HepG2 (cell line): Measurements from ENCODE around the gene SMARCD1. TPM values are rescaled to one million over a fixed set of nuclear protein-coding genes. Genes with fewer than 3 reads are reported as not detected.

Experiments
- KLF16 ChIP-seq, 2 experiments: sonication (generic) in 1 of 2; formaldehyde crosslinking in 1 of 2; IDR thresholded peaks; 2 replicates each; pipeline versions ENCODE4 v1.6.1 to v1.8.0; 2016 to 2023; ENCODE audit warnings: missing genetic modification reagents in 2 of 2, missing compliant biosample characterization in 1 of 2
- MZF1 ChIP-seq: sonication (generic); formaldehyde crosslinking; IDR thresholded peaks from 2 replicates; pipeline ENCODE4 v1.8.1; 2023; ENCODE audit warnings: mild to moderate bottlenecking, missing genetic modification reagents, borderline replicate concordance
- SMAD1 ChIP-seq: sonication (generic); formaldehyde crosslinking; IDR thresholded peaks from 2 replicates; pipeline ENCODE4 v1.4.0; 2020; ENCODE audit warnings: missing genetic modification reagents, low read depth, mild to moderate bottlenecking, borderline replicate concordance
- SNAPC2 ChIP-seq: sonication (generic); formaldehyde crosslinking; IDR thresholded peaks from 2 replicates; pipeline ENCODE4 v1.8.1; 2022; ENCODE audit warnings: mild to moderate bottlenecking, missing genetic modification reagents
- ZFP37 ChIP-seq: sonication (generic); formaldehyde crosslinking; IDR thresholded peaks from 2 replicates; pipeline ENCODE4 v1.4.0; 2020; ENCODE audit warnings: missing genetic modification reagents, borderline replicate concordance
- ZNF17 ChIP-seq: sonication (generic); formaldehyde crosslinking; IDR thresholded peaks from 2 replicates; pipeline ENCODE4 v1.5.0; 2020; ENCODE audit warnings: mild to moderate bottlenecking, missing genetic modification reagents
- ZNF251 ChIP-seq: sonication (generic); formaldehyde crosslinking; IDR thresholded peaks from 2 replicates; pipeline ENCODE4 v1.9.0; 2021; ENCODE audit warnings: mild to moderate bottlenecking, missing genetic modification reagents
- ZNF660 ChIP-seq: sonication (generic); formaldehyde crosslinking; IDR thresholded peaks from 2 replicates; pipeline ENCODE4 v1.5.1; 2020; ENCODE audit warnings: mild to moderate bottlenecking, low read depth, missing genetic modification reagents, borderline replicate concordance
- ZNF766 ChIP-seq: sonication (generic); formaldehyde crosslinking; IDR thresholded peaks from 2 replicates; pipeline ENCODE4 v1.5.0; 2020; ENCODE audit warnings: missing genetic modification reagents, borderline replicate concordance
- polyA plus RNA-seq, 8 experiments: library from polyadenylated mRNA; depleted of rRNA in 3 of 8; stranded (reverse) in 7 of 8; unstranded in 1 of 8; fragments of >200 nt; fragmentation: Illumina TruSeq in 4 of 8; extraction: Trizol in 4 of 8; gene quantifications; 2 replicates each; pipeline versions ENCODE4 v1.2.1 to v1.2.3, GENCODE V29; 2011 to 2016; ENCODE audit warnings: low read depth in 4 of 8, missing spikeins in 1 of 8, mixed read lengths in 1 of 8; ENCODE audit not compliant: insufficient read depth in 1 of 8
- total RNA-seq, 5 experiments: library from RNA; depleted of rRNA; stranded (reverse); fragments of >200 nt; fragmentation: Illumina TruSeq; extraction: Trizol; gene quantifications; 2 replicates each; pipeline ENCODE4 v1.2.3, GENCODE V29; 2016; ENCODE audit warnings: low read depth in 1 of 5
- TF ChIP-seq, protein P1 (sequence below): sonication (generic); formaldehyde crosslinking; conservative IDR thresholded peaks from 2 replicates; pipeline ENCODE4 v1.8.0; 2022; ENCODE audit warnings: mild to moderate bottlenecking, moderate library complexity, missing genetic modification reagents
- TF ChIP-seq, protein P2 (sequence below): sonication (generic); formaldehyde crosslinking; IDR thresholded peaks from 2 replicates; pipeline ENCODE4 v1.9.0; 2021; ENCODE audit warnings: missing genetic modification reagents, mild to moderate bottlenecking, borderline replicate concordance

SMARCD1 gene
- total and polyA plus RNA-seq, 2 of the 13 experiments (the other 11 are each of a cell fraction or from before 2014, with no cell fraction given), result 51.7 to 54.6 TPM

DNA sequence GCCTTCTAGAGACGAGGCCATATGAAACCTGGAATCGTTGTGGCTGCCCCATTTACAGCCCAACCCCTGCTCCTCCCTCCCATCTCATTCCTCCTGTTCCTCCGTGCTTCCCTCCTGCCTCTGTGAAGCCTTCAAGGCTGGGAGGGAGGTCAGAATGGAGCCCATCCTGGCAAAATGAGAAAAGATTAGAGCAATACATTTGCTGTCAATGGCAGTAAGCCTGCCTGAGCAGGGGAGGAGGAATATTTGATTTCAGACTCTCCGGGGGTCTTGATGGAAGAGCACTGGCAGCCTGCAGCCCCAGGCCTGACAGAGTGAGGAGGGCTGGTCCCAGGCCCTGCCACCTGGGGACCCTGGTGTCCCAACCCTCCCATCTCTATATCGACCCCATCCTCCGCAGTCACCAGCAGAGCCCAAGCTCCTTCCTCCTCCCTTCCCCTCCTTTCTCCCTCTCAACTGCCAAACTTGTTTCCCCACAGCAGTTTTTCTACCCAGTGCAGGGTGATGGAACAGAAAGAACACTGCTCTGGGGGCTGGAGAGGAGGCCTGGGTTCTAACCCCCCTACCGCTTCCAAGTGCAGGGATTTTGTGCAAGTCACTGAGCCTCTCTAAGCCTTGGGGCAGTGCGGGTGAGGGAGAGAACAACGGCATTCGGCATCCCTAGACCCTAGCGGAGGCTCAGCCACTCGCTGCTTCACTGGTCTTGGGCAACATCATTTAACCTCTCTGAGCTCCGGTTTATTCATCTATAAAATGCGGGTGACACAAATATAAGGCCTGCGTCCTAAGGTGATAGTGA lies 43.9 kb upstream of the SMARCD1 start (continued):
- TF ChIP-seq, protein P1, sequence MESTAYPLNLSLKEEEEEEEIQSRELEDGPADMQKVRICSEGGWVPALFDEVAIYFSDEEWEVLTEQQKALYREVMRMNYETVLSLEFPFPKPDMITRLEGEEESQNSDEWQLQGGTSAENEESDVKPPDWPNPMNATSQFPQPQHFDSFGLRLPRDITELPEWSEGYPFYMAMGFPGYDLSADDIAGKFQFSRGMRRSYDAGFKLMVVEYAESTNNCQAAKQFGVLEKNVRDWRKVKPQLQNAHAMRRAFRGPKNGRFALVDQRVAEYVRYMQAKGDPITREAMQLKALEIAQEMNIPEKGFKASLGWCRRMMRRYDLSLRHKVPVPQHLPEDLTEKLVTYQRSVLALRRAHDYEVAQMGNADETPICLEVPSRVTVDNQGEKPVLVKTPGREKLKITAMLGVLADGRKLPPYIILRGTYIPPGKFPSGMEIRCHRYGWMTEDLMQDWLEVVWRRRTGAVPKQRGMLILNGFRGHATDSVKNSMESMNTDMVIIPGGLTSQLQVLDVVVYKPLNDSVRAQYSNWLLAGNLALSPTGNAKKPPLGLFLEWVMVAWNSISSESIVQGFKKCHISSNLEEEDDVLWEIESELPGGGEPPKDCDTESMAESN (CRISPR knock-in tag), result no peak
- TF ChIP-seq MZF1 (CRISPR knock-in tag), result no peak
- no peak for TF ChIP-seq ZNF660 (CRISPR knock-in tag)
- TF ChIP-seq ZNF251 (CRISPR knock-in tag), result no peak
- no peak for TF ChIP-seq SMAD1 (CRISPR knock-in tag)
- no peak for TF ChIP-seq ZFP37 (CRISPR knock-in tag)
- TF ChIP-seq, protein P2, sequence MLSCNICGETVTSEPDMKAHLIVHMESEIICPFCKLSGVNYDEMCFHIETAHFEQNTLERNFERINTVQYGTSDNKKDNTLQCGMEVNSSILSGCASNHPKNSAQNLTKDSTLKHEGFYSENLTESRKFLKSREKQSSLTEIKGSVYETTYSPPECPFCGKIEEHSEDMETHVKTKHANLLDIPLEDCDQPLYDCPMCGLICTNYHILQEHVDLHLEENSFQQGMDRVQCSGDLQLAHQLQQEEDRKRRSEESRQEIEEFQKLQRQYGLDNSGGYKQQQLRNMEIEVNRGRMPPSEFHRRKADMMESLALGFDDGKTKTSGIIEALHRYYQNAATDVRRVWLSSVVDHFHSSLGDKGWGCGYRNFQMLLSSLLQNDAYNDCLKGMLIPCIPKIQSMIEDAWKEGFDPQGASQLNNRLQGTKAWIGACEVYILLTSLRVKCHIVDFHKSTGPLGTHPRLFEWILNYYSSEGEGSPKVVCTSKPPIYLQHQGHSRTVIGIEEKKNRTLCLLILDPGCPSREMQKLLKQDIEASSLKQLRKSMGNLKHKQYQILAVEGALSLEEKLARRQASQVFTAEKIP (CRISPR knock-in tag), result no peak
- TF ChIP-seq KLF16 (CRISPR knock-in tag; IDR thresholded peaks at IDR 0.05), result no peak
- no peak for TF ChIP-seq ZNF766 (CRISPR knock-in tag)
- no peak for TF ChIP-seq SNAPC2 (CRISPR knock-in tag)
- no peak for TF ChIP-seq ZNF17 (CRISPR knock-in tag)
